UCSD-AML1 (cell line): ENCODE results near the gene DNM3.
"Not testable (repeated sequence)": the region's sequence is repeated elsewhere in the genome, so short reads cannot be mapped to it uniquely, and the experiment has no call there.

Source experiments
- DNase-seq: peaks from one replicate; lab custom pipeline; 2025; ENCODE audit not compliant: unreplicated experiment; lab: John Stamatoyannopoulos, UW

The DNM3 gene

GRCh38 chr1:172404121-172404520, 562.8 kb downstream of the DNM3 start:
- no peak for DNase-seq

- no peak for DNase-seq
Observed at GRCh38 chr1:172405912-172406311, 564.6 kb downstream of the DNM3 start.

GRCh38 chr1:172406968-172407367, 565.7 kb downstream of the DNM3 start:
- DNase-seq: no peak

GRCh38 chr1:172408958-172409357, 567.7 kb downstream of the DNM3 start:
- no peak for DNase-seq

- DNase-seq: no peak
Observed at GRCh38 chr1:172410027-172410426, 568.7 kb downstream of the DNM3 start.

GRCh38 chr1:172411791-172412338, 570.6 kb downstream of the DNM3 start:
- DNase-seq: no peak

- DNase-seq: no peak
Observed at GRCh38 chr1:172414331-172414730, 573.0 kb downstream of the DNM3 start.

GRCh38 chr1:172416496-172417035, 575.3 kb downstream of the DNM3 start:
- DNase-seq: no peak

GRCh38 chr1:172417557-172417956, 576.3 kb downstream of the DNM3 start:
- DNase-seq: no peak

- DNase-seq: no peak
Observed at GRCh38 chr1:172420385-172420784, 579.1 kb downstream of the DNM3 start, which contains the start of gene C1orf105. C1orf105 (plus strand) TSS chr1:172420685; CDS start chr1:172420886, 201 bp downstream.

- DNase-seq: no peak
Observed at GRCh38 chr1:172421974-172422604, 580.8 kb downstream of the DNM3 start.

- DNase-seq: no peak
Observed at GRCh38 chr1:172423336-172423735, 582.0 kb downstream of the DNM3 start.

GRCh38 chr1:172425339-172425738, 584.0 kb downstream of the DNM3 start:
- no peak for DNase-seq

GRCh38 chr1:172427191-172427590, 585.9 kb downstream of the DNM3 start:
- no peak for DNase-seq

GRCh38 chr1:172429331-172430127, 588.2 kb downstream of the DNM3 start:
- DNase-seq: no peak

- DNase-seq: no peak
Observed at GRCh38 chr1:172430128-172430454, 588.8 kb downstream of the DNM3 start.

- DNase-seq: no peak
Observed at GRCh38 chr1:172431204-172431603, 589.9 kb downstream of the DNM3 start.

- no peak for DNase-seq
Observed at GRCh38 chr1:172431721-172432192, 590.5 kb downstream of the DNM3 start.

GRCh38 chr1:172437183-172437582, 595.9 kb downstream of the DNM3 start:
- DNase-seq: not testable (repeated sequence)

GRCh38 chr1:172442404-172442803, 601.1 kb downstream of the DNM3 start:
- no peak for DNase-seq

- no peak for DNase-seq
Observed at GRCh38 chr1:172442843-172443565, 601.7 kb downstream of the DNM3 start.
